C4-2B (cell line): Measurements from ENCODE around the gene TYSND1.

Experiments
- H3K27ac ChIP-seq: fragments of 450-650 bp; 2 replicates; pipeline ENCODE4 v1.5.1; 2017
- ZFX ChIP-seq: fragments of 450-650 bp; IDR thresholded peaks from 2 replicates; pipeline ENCODE4 v1.6.1; 2017
- TF ChIP-seq, protein P1 (sequence below): fragments of 450-650 bp; conservative IDR thresholded peaks from 2 replicates; pipeline ENCODE4 v1.5.1; 2017; ENCODE audit warnings: mild to moderate bottlenecking

Gene TYSND1

DNA sequence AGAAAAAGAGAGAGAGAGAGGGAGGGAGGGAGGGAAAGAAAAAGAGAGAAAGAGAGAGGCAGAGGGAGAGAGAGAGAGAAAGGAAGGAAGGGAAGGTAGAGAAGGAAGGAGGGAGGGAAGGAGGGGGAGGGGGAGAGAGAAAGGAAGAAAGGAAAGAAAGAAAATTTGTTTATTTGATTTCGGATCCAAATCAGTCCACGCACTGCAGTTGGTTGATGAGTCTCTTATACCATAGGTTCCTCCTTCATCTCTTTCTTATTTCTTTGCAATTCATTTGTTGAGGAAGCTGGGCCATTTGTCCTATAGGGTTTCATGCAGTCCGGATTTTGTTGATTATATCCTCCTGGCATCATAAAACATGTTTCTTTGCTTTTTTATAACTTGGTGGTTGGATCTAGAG lies 48.2 kb downstream of the TYSND1 start:
- TF ChIP-seq ZFX: no peak
- TF ChIP-seq, protein P1, sequence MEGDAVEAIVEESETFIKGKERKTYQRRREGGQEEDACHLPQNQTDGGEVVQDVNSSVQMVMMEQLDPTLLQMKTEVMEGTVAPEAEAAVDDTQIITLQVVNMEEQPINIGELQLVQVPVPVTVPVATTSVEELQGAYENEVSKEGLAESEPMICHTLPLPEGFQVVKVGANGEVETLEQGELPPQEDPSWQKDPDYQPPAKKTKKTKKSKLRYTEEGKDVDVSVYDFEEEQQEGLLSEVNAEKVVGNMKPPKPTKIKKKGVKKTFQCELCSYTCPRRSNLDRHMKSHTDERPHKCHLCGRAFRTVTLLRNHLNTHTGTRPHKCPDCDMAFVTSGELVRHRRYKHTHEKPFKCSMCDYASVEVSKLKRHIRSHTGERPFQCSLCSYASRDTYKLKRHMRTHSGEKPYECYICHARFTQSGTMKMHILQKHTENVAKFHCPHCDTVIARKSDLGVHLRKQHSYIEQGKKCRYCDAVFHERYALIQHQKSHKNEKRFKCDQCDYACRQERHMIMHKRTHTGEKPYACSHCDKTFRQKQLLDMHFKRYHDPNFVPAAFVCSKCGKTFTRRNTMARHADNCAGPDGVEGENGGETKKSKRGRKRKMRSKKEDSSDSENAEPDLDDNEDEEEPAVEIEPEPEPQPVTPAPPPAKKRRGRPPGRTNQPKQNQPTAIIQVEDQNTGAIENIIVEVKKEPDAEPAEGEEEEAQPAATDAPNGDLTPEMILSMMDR: no peak
- no peak overlapping the region for H3K27ac ChIP-seq

DNA sequence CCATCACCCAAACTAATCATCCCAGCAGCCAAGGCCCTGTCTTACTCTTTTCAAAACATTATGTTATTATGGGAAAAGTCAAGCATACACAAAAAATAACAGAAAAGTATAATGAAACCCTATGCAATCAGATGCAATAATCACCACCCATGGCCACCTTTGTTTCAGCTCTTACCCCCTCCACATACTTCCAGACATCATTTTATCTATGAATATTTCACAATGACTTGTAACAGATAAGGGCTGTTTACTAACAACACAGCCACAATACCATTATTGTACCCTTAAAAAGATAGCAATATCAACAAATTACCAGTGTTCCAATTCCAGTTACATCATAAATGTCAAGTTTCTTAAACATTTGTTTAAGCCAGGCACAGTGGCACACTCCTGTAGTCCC lies 49.0 kb downstream of the TYSND1 start:
- TF ChIP-seq, protein P1: no peak
- TF ChIP-seq ZFX: no peak

DNA sequence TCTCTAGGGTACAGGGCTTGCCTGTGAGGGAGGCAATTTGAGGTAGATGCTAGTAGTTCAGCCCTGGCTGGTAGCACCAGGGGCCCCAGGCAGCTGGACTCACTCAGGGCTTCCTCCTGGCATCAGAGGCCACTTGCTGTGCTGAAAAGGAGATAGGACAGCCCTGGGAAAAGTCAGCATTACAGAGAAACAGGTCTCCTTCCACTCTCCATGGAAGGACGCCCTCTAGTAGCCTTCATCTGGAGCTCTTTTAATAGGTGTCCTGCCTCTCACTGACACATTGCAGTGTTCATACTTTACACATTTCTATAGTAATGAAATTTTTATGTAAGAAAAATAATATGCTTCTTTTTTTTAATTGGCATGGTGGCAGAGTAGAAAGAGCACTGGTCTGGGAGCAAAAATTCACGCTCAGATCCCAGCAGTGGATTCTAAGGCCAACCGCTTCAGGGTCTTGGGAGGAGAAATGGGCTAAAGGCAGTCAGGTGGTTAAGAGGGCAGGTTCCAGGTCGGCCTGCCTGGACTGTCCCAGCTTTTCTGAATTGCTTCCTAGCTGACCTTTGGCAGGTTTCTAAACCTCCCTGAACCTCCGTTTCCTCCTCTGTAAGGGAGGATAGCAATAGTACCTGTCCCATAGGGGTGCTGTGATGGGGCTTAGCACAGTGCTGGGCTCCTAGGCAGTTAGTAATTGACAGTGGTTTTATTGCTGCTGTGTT lies 49.6 kb downstream of the TYSND1 start:
- H3K27ac ChIP-seq: no peak overlapping the region
- no peak for TF ChIP-seq ZFX
- TF ChIP-seq, protein P1: no peak

More for the DNA sequence above, 49.0 kb downstream of the TYSND1 start:
- H3K27ac ChIP-seq: no peak overlapping the region

DNA sequence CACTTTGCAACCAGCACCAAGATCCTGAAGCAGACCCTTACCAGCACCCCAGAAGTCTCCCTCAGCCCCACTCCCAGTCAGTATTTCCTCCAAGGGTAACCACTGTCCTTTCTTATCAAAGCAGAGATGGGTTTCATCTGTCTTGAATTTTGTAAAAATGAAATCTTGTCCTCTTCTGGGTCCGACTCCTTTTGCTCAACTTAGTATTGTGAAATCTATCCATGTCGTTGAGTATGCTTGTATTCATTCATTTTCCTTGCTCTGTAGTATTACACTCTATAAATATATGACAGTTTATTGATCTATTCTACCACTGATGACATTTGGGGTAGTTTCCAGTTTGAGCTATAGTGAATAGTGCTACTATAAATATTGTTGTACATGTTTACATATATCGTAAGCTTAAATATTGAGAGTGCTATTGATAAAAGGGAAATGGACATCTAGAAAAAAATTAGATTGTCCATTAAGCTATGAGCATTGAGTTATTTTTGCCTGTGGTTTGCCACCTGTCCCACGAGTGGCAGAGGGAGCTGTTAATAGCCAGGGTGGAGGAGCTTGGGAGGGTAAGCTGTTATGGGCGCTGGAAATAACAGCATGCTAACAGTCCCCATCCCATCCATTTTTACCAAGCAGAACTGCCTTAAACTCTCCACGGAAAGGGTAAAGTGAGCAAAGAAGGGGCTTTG lies 50.3 kb downstream of the TYSND1 start:
- TF ChIP-seq ZFX: no peak
- no peak overlapping the region for H3K27ac ChIP-seq

DNA sequence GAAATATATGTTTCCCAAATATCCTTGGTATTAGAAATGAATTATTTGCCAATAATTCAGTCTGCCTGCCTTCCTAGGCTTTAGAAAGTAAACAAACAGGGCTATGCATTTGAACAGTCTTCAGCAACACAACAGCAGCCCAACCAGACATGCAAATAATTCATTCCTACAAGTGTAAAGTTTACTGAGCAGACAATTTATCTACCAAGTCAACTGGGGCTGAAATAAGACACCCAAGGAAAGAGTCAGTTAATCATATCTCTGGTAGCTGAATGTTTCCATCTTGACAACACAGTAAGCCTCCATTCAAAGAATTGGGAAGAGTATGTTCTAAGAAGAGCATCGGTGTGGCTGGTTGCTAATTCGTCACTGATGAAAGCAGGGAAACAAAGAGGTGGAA lies 52.2 kb downstream of the TYSND1 start:
- TF ChIP-seq ZFX: no peak
- TF ChIP-seq, protein P1: no peak
- H3K27ac ChIP-seq: no peak overlapping the region

DNA sequence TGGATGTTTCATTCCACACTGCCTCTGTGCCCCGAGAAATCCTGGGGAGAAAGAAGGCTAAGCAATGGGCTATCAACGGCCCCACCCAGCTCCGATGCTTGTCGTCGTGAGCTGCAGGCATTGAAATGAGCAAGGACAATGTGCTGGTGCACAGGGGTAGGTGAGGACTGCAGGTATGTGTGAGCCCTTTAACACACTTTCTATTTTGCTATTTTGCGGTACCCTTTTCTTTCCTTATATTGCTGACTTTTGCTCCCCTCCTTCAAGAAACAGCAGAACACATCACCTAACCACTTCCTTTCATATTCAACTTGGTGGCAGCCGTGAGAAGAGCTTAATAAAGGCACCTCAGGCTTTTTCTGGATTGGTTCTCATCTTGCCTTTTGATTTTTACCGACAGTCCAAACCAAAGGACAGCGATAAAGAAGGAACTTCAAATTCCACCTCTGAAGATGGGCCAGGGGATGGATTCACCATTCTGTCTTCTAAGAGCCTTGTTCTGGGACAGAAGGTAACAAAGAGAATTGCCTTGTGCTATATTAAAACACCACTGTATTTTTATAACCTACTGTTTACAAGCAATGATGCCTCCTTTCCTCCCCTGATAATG lies 53.1 kb downstream of the TYSND1 start:
- TF ChIP-seq, protein P1: no peak
- no peak for TF ChIP-seq ZFX
- H3K27ac ChIP-seq: no peak overlapping the region

DNA sequence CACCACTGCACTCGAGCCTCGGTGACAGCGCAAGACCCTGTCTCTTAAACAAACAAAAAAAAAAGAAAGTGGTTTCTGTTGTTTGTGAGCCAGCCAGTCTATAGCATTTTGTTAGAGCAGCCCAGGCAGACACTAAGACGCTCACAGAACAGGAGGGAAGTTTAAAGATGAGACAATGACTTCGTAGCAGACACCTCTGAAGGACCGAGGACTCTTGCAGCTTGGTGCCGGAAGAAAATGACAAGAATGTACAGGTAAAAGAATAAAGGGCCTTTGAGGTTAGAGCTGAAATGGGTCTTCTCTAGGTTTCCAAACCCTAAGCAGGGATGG lies 54.1 kb downstream of the TYSND1 start:
- TF ChIP-seq, protein P1: no peak
- TF ChIP-seq ZFX: no peak
- no peak overlapping the region for H3K27ac ChIP-seq
